Activated effector memory CD4-positive, alpha-beta T cell treated with Interleukin-2 at 50 U/mL for 16 hours (primary cell): Measurements from ENCODE around the gene ACP4.
"Not testable (repeated sequence)": the region's sequence is repeated elsewhere in the genome, so short reads cannot be mapped to it uniquely, and the experiment has no call there.

Experiments
- DNase-seq: peaks from one replicate; pipeline ENCODE4 v3.0.0-alpha.2; 2020

The ACP4 gene

GRCh38 chr19:50777261-50777660 lies 13.0 kb upstream of the ACP4 start:
- DNase-seq: no peak

- no peak for DNase-seq
Observed at GRCh38 chr19:50777830-50778303, 12.3 kb upstream of the ACP4 start.

- no peak for DNase-seq
Observed at GRCh38 chr19:50778906-50779430, 11.2 kb upstream of the ACP4 start.

GRCh38 chr19:50779504-50780457 lies 10.4 kb upstream of the ACP4 start:
- DNase-seq: no peak

GRCh38 chr19:50780753-50781435 lies 9.3 kb upstream of the ACP4 start:
- DNase-seq: no peak

GRCh38 chr19:50783848-50784152 lies 6.4 kb upstream of the ACP4 start:
- DNase-seq: not testable (repeated sequence)

- no peak for DNase-seq
Observed at GRCh38 chr19:50784710-50785109, 5.5 kb upstream of the ACP4 start.

- no peak for DNase-seq
Observed at GRCh38 chr19:50785329-50785728, 4.9 kb upstream of the ACP4 start.

GRCh38 chr19:50790922-50791467 lies 780 bp downstream of the ACP4 start:
- no peak for DNase-seq

GRCh38 chr19:50791594-50792271 lies 1.5 kb downstream of the ACP4 start:
- DNase-seq: no peak

- no peak for DNase-seq
Observed at GRCh38 chr19:50792272-50793250, 2.3 kb downstream of the ACP4 start.

- DNase-seq: no peak
Observed at GRCh38 chr19:50793558-50794065, 3.4 kb downstream of the ACP4 start.

- no peak for DNase-seq
Observed at GRCh38 chr19:50794074-50794875, 4.1 kb downstream of the ACP4 start.

GRCh38 chr19:50794876-50795663 lies 4.9 kb downstream of the ACP4 start:
- DNase-seq: no peak

- no peak for DNase-seq
Observed at GRCh38 chr19:50795664-50796073, 5.5 kb downstream of the ACP4 start.

- DNase-seq: no peak
Observed at GRCh38 chr19:50796128-50796633, 6.0 kb downstream of the ACP4 start.

- DNase-seq: no peak
Observed at GRCh38 chr19:50796634-50797428, 6.6 kb downstream of the ACP4 start.

GRCh38 chr19:50797429-50797780 lies 7.2 kb downstream of the ACP4 start:
- DNase-seq: no peak
